RKO (cell line): Measurements from ENCODE around the gene COG4.
"Not testable (repeated sequence)": the region's sequence is repeated elsewhere in the genome, so short reads cannot be mapped to it uniquely, and the experiment has no call there.

ENCODE experiments used
- DNase-seq: peaks from one replicate; pipeline ENCODE4 v3.0.0-alpha.2; 2016; ENCODE audit warnings: low spot score

Gene COG4

GRCh38 chr16:70526403-70526802, 3.0 kb upstream of the COG4 start:
- DNase-seq: peak; percentile 30

- not testable (repeated sequence) for DNase-seq
These were observed 1.1 kb upstream of the COG4 start for GRCh38 chr16:70524399-70524825.

- DNase-seq: peak; percentile 71
These were observed 517 bp upstream of the COG4 start, which contains the start of gene SF3B3 for GRCh38 chr16:70523743-70524398. TSS of gene SF3B3 (plus strand) at chr16:70523816. CDS start at chr16:70526657, 2,841 bp downstream.

GRCh38 chr16:70522216-70523075, 908 bp downstream of the COG4 start:
- peak; percentile 23 for DNase-seq

- no peak for DNase-seq
These were observed 2.6 kb downstream of the COG4 start for GRCh38 chr16:70520612-70521297.

GRCh38 chr16:70512456-70512855, 10.9 kb downstream of the COG4 start:
- peak; percentile 61 for DNase-seq

GRCh38 chr16:70511833-70512232, 11.5 kb downstream of the COG4 start:
- no peak for DNase-seq

GRCh38 chr16:70510216-70510615, 13.1 kb downstream of the COG4 start:
- DNase-seq: no peak

- DNase-seq: no peak
These were observed 14.6 kb downstream of the COG4 start for GRCh38 chr16:70508752-70509151.

GRCh38 chr16:70496513-70496912, 26.8 kb downstream of the COG4 start:
- DNase-seq: no peak

- no peak for DNase-seq
These were observed 27.8 kb downstream of the COG4 start for GRCh38 chr16:70495425-70496182.

GRCh38 chr16:70494777-70495176, 28.6 kb downstream of the COG4 start:
- no peak for DNase-seq

- DNase-seq: no peak
These were observed 29.1 kb downstream of the COG4 start for GRCh38 chr16:70494202-70494770.

GRCh38 chr16:70493802-70494201, 29.6 kb downstream of the COG4 start:
- DNase-seq: no peak

GRCh38 chr16:70490261-70490660, 33.1 kb downstream of the COG4 start:
- DNase-seq: no peak

- no peak for DNase-seq
These were observed 38.5 kb downstream of the COG4 start for GRCh38 chr16:70484867-70485266.

GRCh38 chr16:70483426-70483825, 39.9 kb downstream of the COG4 start:
- no peak for DNase-seq

- DNase-seq: no peak
These were observed 40.7 kb downstream of the COG4 start for GRCh38 chr16:70482624-70483023.

GRCh38 chr16:70481929-70482536, 41.3 kb downstream of the COG4 start:
- DNase-seq: no peak

GRCh38 chr16:70480127-70481105, 42.9 kb downstream of the COG4 start:
- DNase-seq: no peak
